C4-2B (cell line): Measurements from ENCODE around the gene METTL1.

Source experiments
- CTCF ChIP-seq: fragments of 450-650 bp; conservative IDR thresholded peaks from 2 replicates; pipeline ENCODE4 v1.5.1; 2017; ENCODE audit warnings: mild to moderate bottlenecking
- ZFX ChIP-seq: fragments of 450-650 bp; IDR thresholded peaks from 2 replicates; pipeline ENCODE4 v1.6.1; 2017

- no peak for TF ChIP-seq CTCF
- TF ChIP-seq ZFX = no peak
Observed at GRCh38 chr12:57770734-57771133, 1.2 kb downstream of the METTL1 start.
